OCI-LY3 (cell line): Measurements from ENCODE around the gene AHNAK.

Source experiments
- CTCF ChIP-seq: fragments of 200-600, 300-600 bp; sonication (generic); IDR thresholded peaks from 2 replicates; pipeline ENCODE4 v1.5.1; 2014; ENCODE audit warnings: antibody characterized with exemption, low read length, low read depth
- EZH2phosphoT487 ChIP-seq: fragments of 200-600 bp; shearing (Covaris generic); IDR thresholded peaks from 2 replicates; pipeline ENCODE4 v1.6.1; 2018; ENCODE audit warnings: antibody characterized with exemption, mixed run types, low read depth

- no peak for TF ChIP-seq CTCF
- TF ChIP-seq EZH2phosphoT487, result no peak
These were observed 125.7 kb downstream of the AHNAK start for GRCh38 chr11:62420882-62421281.
